ENCODE data around the gene RNPS1.

DNA sequence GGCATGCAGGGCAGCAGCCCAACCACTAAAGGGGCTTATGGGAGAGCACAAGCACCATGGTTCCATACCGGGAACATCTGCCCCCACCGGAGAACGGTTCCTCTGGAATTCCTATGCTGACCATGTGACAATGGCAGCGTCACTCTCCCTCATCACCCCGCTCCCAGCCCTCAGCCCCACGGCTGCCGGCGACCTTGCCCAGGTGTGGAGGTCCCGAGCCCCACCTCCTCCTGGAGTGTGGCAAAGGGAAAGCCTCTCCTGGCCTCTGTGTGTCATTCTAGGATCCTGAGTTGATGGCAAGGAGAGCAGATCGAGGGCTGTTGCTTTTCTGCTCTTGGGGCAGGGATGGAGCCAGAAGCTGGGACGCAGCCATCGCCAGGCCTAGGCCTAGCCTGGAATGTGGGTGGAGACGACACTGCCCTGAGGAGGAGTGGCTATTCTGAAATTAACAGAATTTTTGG, 17.8 kb upstream of the RNPS1 start:
- TF ChIP-seq, protein P1, sequence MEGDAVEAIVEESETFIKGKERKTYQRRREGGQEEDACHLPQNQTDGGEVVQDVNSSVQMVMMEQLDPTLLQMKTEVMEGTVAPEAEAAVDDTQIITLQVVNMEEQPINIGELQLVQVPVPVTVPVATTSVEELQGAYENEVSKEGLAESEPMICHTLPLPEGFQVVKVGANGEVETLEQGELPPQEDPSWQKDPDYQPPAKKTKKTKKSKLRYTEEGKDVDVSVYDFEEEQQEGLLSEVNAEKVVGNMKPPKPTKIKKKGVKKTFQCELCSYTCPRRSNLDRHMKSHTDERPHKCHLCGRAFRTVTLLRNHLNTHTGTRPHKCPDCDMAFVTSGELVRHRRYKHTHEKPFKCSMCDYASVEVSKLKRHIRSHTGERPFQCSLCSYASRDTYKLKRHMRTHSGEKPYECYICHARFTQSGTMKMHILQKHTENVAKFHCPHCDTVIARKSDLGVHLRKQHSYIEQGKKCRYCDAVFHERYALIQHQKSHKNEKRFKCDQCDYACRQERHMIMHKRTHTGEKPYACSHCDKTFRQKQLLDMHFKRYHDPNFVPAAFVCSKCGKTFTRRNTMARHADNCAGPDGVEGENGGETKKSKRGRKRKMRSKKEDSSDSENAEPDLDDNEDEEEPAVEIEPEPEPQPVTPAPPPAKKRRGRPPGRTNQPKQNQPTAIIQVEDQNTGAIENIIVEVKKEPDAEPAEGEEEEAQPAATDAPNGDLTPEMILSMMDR (IDR thresholded peaks at IDR 0.05; ENCODE audit: insufficient read depth, low read length), result no peak
- TF ChIP-seq POLR2AphosphoS5 (IDR thresholded peaks at IDR 0.05; ENCODE audit: low read depth) (no peak), GABPA (IDR thresholded peaks at IDR 0.05; ENCODE audit: low read depth) (no peak)
- TF ChIP-seq, protein P2, sequence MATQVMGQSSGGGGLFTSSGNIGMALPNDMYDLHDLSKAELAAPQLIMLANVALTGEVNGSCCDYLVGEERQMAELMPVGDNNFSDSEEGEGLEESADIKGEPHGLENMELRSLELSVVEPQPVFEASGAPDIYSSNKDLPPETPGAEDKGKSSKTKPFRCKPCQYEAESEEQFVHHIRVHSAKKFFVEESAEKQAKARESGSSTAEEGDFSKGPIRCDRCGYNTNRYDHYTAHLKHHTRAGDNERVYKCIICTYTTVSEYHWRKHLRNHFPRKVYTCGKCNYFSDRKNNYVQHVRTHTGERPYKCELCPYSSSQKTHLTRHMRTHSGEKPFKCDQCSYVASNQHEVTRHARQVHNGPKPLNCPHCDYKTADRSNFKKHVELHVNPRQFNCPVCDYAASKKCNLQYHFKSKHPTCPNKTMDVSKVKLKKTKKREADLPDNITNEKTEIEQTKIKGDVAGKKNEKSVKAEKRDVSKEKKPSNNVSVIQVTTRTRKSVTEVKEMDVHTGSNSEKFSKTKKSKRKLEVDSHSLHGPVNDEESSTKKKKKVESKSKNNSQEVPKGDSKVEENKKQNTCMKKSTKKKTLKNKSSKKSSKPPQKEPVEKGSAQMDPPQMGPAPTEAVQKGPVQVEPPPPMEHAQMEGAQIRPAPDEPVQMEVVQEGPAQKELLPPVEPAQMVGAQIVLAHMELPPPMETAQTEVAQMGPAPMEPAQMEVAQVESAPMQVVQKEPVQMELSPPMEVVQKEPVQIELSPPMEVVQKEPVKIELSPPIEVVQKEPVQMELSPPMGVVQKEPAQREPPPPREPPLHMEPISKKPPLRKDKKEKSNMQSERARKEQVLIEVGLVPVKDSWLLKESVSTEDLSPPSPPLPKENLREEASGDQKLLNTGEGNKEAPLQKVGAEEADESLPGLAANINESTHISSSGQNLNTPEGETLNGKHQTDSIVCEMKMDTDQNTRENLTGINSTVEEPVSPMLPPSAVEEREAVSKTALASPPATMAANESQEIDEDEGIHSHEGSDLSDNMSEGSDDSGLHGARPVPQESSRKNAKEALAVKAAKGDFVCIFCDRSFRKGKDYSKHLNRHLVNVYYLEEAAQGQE (IDR thresholded peaks at IDR 0.05; ENCODE audit: insufficient replicate concordance, low read depth), result no peak
